Prostate gland (tissue), 2 donors: Measurements from ENCODE around the gene ITGB7. TPM values are rescaled to one million over a fixed set of nuclear protein-coding genes. Genes with fewer than 3 reads are reported as not detected.

Experiments used
- DNase-seq: peaks from one replicate; pipeline ENCODE4 v3.0.0-alpha.2; 2019; ENCODE audit warnings: low spot score
- H3K27ac ChIP-seq, 2 donors: fragments of 200-600 bp; sonication (generic); 2 replicates each; pipeline ENCODE4 v1.5.1; 2017 to 2019
- H3K27me3 ChIP-seq: fragments of 200-600 bp; sonication (generic); replicated peaks from 2 replicates; pipeline ENCODE4 v1.5.1; 2019; ENCODE audit not compliant: insufficient read depth
- H3K36me3 ChIP-seq, 2 donors: fragments of 200-600 bp; sonication (generic); 1 replicate in 1 of 2; 2 replicates in 1 of 2; pipeline versions ENCODE4 v1.5.1 to v1.8.1; 2017 to 2019
- H3K4me1 ChIP-seq: fragments of 200-600 bp; sonication (generic); replicated peaks from 2 replicates; pipeline ENCODE4 v1.5.1; 2019
- H3K4me3 ChIP-seq, 2 donors: fragments of 200-600 bp; sonication (generic); 2 replicates each; pipeline ENCODE4 v1.5.1; 2017 to 2019
- H3K9me3 ChIP-seq: fragments of 200-600 bp; sonication (generic); 2 replicates; pipeline ENCODE4 v1.5.1; 2017
- POLR2A ChIP-seq: fragments of 450-650 bp; IDR thresholded peaks from one replicate; pipeline ENCODE4 v1.6.1; 2016; ENCODE audit warnings: antibody characterized with exemption, mild to moderate bottlenecking
- POLR2AphosphoS5 ChIP-seq: sonication (generic); formaldehyde crosslinking; IDR thresholded peaks from one replicate; pipeline ENCODE4 v1.6.1; 2017; ENCODE audit warnings: antibody characterized with exemption
- WGBS: methylation state at CpG from one replicate; pipeline ENCODE4 v1.1.5; 2018; 5-methylcytosine and 5-hydroxymethylcytosine counted together
- intact Hi-C: fragments of 100-400 bp; cut with DNase I; formaldehyde crosslinking; loops from one replicate; pipeline ENCODE4 v1.14.2; 2022
- total RNA-seq, 2 donors: library from RNA; depleted of rRNA; stranded (reverse); fragments of >200 nt; gene quantifications; one replicate each; pipeline ENCODE4 v1.1.0, GENCODE V29; 2016
- TF ChIP-seq, protein P1 (sequence below), 4 experiments: fragments of 200-600 bp in 2 of 4; fragments of 450-650 bp in 2 of 4; sonication (generic) in 2 of 4; IDR thresholded peaks; 1 replicate in 3 of 4; 2 replicates in 1 of 4; pipeline ENCODE4 v1.5.1; 2016 to 2019; ENCODE audit warnings: antibody characterized with exemption in 4 of 4, mild to moderate bottlenecking in 2 of 4, moderate library complexity in 2 of 4

The ITGB7 gene
- total RNA-seq, 2 donors from 2014 or later = 1.2 to 1.7 TPM

DNA sequence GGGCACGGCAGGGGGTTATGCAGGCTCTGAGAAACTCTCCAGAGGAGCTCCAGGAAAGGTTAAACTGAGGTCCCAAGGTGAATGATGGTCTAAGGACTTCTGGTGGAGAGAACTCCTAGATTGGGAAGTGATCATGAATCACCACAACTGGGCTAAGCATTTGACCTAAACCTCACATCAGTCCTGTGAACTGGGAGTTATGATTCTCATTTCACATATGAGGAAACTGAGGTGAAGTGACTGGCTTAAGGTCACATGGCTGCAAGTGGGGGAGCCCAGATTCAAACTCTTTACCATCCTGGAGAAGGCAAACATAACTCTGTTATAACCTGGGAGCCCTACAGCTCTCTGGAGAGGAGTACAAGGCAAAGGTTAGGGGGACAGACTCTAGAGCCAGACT is 20.8 kb upstream of the ITGB7 start:
- intact Hi-C loops = no loop called here
- WGBS = 82% methylated on average over 1 of the region's 1 CpG
- TF ChIP-seq POLR2A (no peak), POLR2AphosphoS5 (no peak)
- TF ChIP-seq, protein P1, sequence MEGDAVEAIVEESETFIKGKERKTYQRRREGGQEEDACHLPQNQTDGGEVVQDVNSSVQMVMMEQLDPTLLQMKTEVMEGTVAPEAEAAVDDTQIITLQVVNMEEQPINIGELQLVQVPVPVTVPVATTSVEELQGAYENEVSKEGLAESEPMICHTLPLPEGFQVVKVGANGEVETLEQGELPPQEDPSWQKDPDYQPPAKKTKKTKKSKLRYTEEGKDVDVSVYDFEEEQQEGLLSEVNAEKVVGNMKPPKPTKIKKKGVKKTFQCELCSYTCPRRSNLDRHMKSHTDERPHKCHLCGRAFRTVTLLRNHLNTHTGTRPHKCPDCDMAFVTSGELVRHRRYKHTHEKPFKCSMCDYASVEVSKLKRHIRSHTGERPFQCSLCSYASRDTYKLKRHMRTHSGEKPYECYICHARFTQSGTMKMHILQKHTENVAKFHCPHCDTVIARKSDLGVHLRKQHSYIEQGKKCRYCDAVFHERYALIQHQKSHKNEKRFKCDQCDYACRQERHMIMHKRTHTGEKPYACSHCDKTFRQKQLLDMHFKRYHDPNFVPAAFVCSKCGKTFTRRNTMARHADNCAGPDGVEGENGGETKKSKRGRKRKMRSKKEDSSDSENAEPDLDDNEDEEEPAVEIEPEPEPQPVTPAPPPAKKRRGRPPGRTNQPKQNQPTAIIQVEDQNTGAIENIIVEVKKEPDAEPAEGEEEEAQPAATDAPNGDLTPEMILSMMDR (IDR thresholded peaks at IDR 0.05) = no peak
- Histone ChIP-seq H3K9me3 (no peaks in the 10 kb centered on the region), H3K36me3 (no peaks in the 10 kb centered on the region), H3K4me1 (peaks cover 35% of the 10 kb centered on the region), H3K27ac (no peak overlapping the region), H3K4me3 (no peak overlapping the region), H3K27me3 (no peaks in the 10 kb centered on the region)
- no peak for DNase-seq

DNA sequence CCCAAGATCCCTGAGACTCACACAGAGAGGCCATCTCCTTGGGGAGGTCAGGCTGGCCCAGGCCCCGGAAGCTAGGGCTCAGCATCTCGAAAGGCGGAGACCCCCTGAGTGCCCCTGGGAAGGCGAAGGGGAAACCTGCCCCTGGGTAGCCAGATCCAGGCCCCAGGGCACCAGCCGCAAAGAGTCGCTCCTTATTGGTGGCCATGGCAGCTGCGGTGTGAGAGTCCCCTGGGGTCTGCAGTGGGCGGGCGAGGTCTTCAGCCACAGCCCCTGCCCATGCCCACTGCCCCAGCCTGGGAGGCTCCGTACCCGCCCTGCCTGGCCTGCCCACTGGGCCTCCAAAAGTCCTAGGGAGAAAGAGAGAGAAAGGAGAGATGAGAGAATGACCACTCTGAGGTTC is 20.3 kb upstream of the ITGB7 start:
- H3K9me3 ChIP-seq = no peaks in the 10 kb centered on the region
- no peaks in the 10 kb centered on the region for H3K27me3 ChIP-seq
- 93% methylated on average over 11 of the region's 11 CpGs for WGBS
- TF ChIP-seq POLR2AphosphoS5 (no peak), POLR2A (no peak)
- TF ChIP-seq, protein P1 (IDR thresholded peaks at IDR 0.05) = no peak
- no peak overlapping the region for H3K27ac ChIP-seq
- DNase-seq = no peak
- H3K36me3 ChIP-seq = no peaks in the 10 kb centered on the region
- H3K4me1 ChIP-seq = peaks cover 30% of the 10 kb centered on the region
- H3K4me3 ChIP-seq = no peak overlapping the region
- intact Hi-C loops = no loop called here

DNA sequence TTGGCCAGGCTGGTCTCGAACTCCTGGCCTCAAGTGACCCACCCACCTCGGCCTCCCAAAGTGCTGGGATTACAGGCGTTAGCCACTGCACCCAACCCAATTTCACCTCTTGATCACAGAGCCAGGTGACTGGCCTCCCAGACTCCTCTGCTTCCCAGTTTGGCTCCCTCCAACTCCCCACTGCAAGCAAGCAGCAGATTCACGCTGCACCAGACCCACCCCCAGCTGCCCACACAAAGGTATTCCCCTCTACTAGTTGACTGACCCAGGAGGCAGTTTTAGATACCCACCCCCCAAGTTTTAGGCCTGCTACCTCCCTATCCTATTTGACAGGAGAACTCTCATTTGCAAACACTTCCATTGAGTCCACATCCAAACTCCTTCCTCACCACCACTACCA is 19.8 kb upstream of the ITGB7 start:
- H3K4me3 ChIP-seq = no peak overlapping the region
- TF ChIP-seq, protein P1 (IDR thresholded peaks at IDR 0.05) = no peak
- TF ChIP-seq POLR2AphosphoS5 = no peak
- TF ChIP-seq POLR2A = no peak
- intact Hi-C loops = no loop called here
- H3K27ac ChIP-seq = no peak overlapping the region
- 91% methylated on average over 4 of the region's 4 CpGs for WGBS
- no peak for DNase-seq
- H3K36me3 ChIP-seq = no peaks in the 10 kb centered on the region
- H3K9me3 ChIP-seq = no peaks in the 10 kb centered on the region
- H3K4me1 ChIP-seq = peaks cover 29% of the 10 kb centered on the region
- H3K27me3 ChIP-seq = no peaks in the 10 kb centered on the region

DNA sequence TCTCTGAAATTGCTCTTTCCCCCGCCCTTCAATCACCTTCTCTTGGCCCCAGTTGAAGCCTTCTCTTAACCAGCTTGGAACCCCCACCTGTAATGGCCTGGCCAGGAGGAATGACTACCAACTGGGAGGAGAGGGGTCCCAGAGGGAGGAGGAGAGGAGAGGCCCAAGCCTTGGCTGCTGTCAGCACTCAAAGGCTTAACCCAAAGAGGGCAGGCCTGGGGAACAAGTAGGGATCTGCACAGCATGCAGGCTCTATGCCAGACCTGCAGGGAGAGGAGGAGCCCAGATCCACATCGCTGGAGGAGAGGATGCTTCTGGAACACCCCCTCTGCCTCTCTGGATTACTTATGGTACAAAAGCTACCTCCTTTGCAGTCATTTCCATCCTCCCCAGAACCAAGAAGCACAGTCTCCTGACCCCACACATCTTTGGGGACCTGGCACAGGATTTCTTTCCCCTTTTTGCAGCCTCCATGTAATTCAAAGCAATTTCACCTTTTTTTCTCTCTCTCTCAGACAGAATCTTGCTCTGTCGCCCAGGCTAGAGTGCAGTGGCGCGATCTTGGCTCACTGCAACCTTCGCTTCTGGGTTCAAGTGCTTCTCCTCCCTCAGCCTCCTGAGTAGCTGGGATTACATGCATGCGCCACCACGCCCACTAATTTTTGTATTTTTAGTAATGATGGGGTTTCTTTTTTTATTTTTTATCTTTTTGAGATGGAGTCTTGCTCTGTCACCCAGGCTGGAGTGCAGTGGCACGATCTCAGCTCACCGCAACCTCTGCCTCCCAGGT is 18.8 kb upstream of the ITGB7 start:
- no peak overlapping the region for H3K4me3 ChIP-seq
- no peaks in the 10 kb centered on the region for H3K36me3 ChIP-seq
- H3K9me3 ChIP-seq = no peaks in the 10 kb centered on the region
- DNase-seq = no peak
- H3K27me3 ChIP-seq = no peaks in the 10 kb centered on the region
- peak overlapping the region; percentile 97 to 99 for H3K27ac ChIP-seq
- WGBS = 70% methylated on average over 10 of the region's 10 CpGs
- TF ChIP-seq POLR2AphosphoS5 (no peak), POLR2A (no peak)
- TF ChIP-seq, protein P1 (IDR thresholded peaks at IDR 0.05) = no peak
- peaks cover 29% of the 10 kb centered on the region for H3K4me1 ChIP-seq
- intact Hi-C loops = no loop called here
